Liver (tissue), 3 donors: ENCODE measurements around the gene ADGRB2.

ENCODE experiments used
- ATF3 ChIP-seq: IDR thresholded peaks from 2 replicates; pipeline ENCODE4 v1.6.1; 2016; ENCODE audit warnings: antibody characterized with exemption
- CTCF ChIP-seq: fragments of 150-350 bp; IDR thresholded peaks from 2 replicates; pipeline ENCODE4 v1.5.1; 2017; ENCODE audit warnings: improper control_type of control experiment, low read depth, low read length; ENCODE audit not compliant: missing input control
- EGR1 ChIP-seq, 2 donors: IDR thresholded peaks; 2 replicates each; pipeline ENCODE4 v1.6.1; 2016 to 2018; ENCODE audit warnings: antibody characterized with exemption in 2 of 2, low read depth in 2 of 2
- FOXA1 ChIP-seq: IDR thresholded peaks from 2 replicates; pipeline ENCODE4 v1.6.1; 2016; ENCODE audit warnings: antibody characterized with exemption
- GABPA ChIP-seq, 2 donors: IDR thresholded peaks in 1 of 2; conservative IDR thresholded peaks in 1 of 2; 2 replicates each; pipeline ENCODE4 v1.6.1; 2016; ENCODE audit warnings: antibody characterized with exemption in 2 of 2, mild to moderate bottlenecking in 1 of 2, moderate library complexity in 1 of 2
- JUND ChIP-seq, 2 donors: IDR thresholded peaks; 2 replicates each; pipeline ENCODE4 v1.6.1; 2016; ENCODE audit warnings: antibody characterized with exemption in 2 of 2
- MAX ChIP-seq: IDR thresholded peaks from 2 replicates; pipeline ENCODE4 v1.6.1; 2016; ENCODE audit warnings: antibody characterized with exemption
- TAF1 ChIP-seq: conservative IDR thresholded peaks from 2 replicates; pipeline ENCODE4 v1.6.1; 2016; ENCODE audit warnings: antibody characterized with exemption, mild to moderate bottlenecking
- TF ChIP-seq, protein P1 (sequence below): IDR thresholded peaks from 2 replicates; pipeline ENCODE4 v1.6.1; 2016; ENCODE audit warnings: antibody characterized with exemption, mild to moderate bottlenecking
- donor health status: healthy.
- donor health status: healthy.

DNA sequence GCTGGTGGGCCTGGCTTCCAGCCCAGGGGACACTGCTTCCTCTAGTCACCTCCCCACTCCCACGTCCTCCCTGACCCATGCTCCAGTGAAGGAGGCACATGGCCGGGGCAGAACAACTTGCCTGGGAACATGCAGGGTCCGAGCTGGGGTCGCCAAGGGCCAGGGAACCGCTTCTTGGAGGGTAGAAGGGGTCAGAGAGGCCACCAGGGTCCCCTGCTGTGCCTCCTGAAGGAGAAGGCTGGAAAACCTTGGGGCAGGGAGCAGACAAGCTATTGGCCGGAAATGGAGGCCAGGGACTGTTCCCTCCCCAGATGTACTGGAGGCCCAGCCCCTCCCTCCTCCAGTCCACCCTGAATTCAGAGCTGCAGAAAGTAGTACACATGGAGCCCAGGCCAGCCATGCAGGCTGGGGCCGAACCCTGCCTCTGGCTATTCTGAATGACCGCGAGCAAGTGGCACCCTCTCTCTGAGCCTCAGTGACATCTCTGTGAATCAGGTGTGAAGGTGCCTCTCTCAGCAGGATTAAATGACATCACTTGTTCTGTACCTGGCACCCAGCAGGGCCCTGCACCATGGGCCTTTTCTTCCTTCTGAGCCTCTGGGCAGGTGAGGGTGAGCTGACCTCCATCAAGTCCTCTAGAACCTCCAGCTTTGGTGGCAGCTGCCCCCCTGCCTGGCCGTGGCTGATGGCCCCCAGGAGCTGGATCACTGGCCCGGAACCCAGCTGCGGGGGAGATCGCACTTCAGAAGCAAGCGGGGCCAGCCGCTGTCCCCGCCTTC, 35.9 kb upstream of the ADGRB2 start:
- TF ChIP-seq CTCF, result no peak
- no peak for TF ChIP-seq TAF1
- TF ChIP-seq ATF3, result no peak
- TF ChIP-seq MAX, result no peak
- TF ChIP-seq FOXA1, result no peak
- TF ChIP-seq, protein P1, sequence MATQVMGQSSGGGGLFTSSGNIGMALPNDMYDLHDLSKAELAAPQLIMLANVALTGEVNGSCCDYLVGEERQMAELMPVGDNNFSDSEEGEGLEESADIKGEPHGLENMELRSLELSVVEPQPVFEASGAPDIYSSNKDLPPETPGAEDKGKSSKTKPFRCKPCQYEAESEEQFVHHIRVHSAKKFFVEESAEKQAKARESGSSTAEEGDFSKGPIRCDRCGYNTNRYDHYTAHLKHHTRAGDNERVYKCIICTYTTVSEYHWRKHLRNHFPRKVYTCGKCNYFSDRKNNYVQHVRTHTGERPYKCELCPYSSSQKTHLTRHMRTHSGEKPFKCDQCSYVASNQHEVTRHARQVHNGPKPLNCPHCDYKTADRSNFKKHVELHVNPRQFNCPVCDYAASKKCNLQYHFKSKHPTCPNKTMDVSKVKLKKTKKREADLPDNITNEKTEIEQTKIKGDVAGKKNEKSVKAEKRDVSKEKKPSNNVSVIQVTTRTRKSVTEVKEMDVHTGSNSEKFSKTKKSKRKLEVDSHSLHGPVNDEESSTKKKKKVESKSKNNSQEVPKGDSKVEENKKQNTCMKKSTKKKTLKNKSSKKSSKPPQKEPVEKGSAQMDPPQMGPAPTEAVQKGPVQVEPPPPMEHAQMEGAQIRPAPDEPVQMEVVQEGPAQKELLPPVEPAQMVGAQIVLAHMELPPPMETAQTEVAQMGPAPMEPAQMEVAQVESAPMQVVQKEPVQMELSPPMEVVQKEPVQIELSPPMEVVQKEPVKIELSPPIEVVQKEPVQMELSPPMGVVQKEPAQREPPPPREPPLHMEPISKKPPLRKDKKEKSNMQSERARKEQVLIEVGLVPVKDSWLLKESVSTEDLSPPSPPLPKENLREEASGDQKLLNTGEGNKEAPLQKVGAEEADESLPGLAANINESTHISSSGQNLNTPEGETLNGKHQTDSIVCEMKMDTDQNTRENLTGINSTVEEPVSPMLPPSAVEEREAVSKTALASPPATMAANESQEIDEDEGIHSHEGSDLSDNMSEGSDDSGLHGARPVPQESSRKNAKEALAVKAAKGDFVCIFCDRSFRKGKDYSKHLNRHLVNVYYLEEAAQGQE, result no peak
- TF ChIP-seq JUND (IDR thresholded peaks at IDR 0.05), result no peak
- no peak for TF ChIP-seq GABPA (IDR thresholded peaks at IDR 0.05 in 1 of 2, conservative IDR thresholded peaks at IDR 0.05 in 1 of 2)
- no peak for TF ChIP-seq EGR1 (IDR thresholded peaks at IDR 0.05; ENCODE audit: low read depth in 2 of 2)
